ENCODE results near the gene GARIN1A. TPM values are rescaled to one million over a fixed set of nuclear protein-coding genes. Genes with fewer than 3 reads are reported as not detected.
"Not testable (repeated sequence)": the region's sequence is repeated elsewhere in the genome, so short reads cannot be mapped to it uniquely, and the experiment has no call there.

Gene GARIN1A
- total RNA-seq, 2 donors from 2014 or later = 1.8 TPM

- no peaks in the 10 kb centered on the region for H3K9me3 Mint-ChIP-seq
- H3K36me3 Mint-ChIP-seq (ENCODE audit: low read depth) = no peaks in the 10 kb centered on the region
- no peak for ATAC-seq (replicated peaks)
- H3K27me3 Mint-ChIP-seq = no peaks in the 10 kb centered on the region
- H3K27ac Mint-ChIP-seq = no peak overlapping the region
- no peaks in the 10 kb centered on the region for H3K4me1 Mint-ChIP-seq
- H3K4me3 Mint-ChIP-seq = no peak overlapping the region
These were observed 7.0 kb upstream of the GARIN1A start for GRCh38 chr7:128665057-128665456.

- no peak overlapping the region for H3K4me3 Mint-ChIP-seq
- no peak for ATAC-seq (replicated peaks)
- no peaks in the 10 kb centered on the region for H3K4me1 Mint-ChIP-seq
- no peak overlapping the region for H3K27ac Mint-ChIP-seq
- H3K36me3 Mint-ChIP-seq (ENCODE audit: low read depth) = no peaks in the 10 kb centered on the region
- no peaks in the 10 kb centered on the region for H3K9me3 Mint-ChIP-seq
- no peaks in the 10 kb centered on the region for H3K27me3 Mint-ChIP-seq
These were observed 5.9 kb upstream of the GARIN1A start for GRCh38 chr7:128666200-128666599.

- H3K9me3 Mint-ChIP-seq = no peaks in the 10 kb centered on the region
- no peak overlapping the region for H3K27ac Mint-ChIP-seq
- no peaks in the 10 kb centered on the region for H3K4me1 Mint-ChIP-seq
- H3K4me3 Mint-ChIP-seq = no peak overlapping the region
- no peaks in the 10 kb centered on the region for H3K36me3 Mint-ChIP-seq (ENCODE audit: low read depth)
- peak; percentile 40 for ATAC-seq (replicated peaks)
- H3K27me3 Mint-ChIP-seq = peaks cover 20% of the 10 kb centered on the region
These were observed 930 bp downstream of the GARIN1A start for GRCh38 chr7:128672927-128673517.

- H3K36me3 Mint-ChIP-seq (ENCODE audit: low read depth) = no peaks in the 10 kb centered on the region
- no peak overlapping the region for H3K27ac Mint-ChIP-seq
- H3K9me3 Mint-ChIP-seq = no peaks in the 10 kb centered on the region
- peaks cover 20% of the 10 kb centered on the region for H3K27me3 Mint-ChIP-seq
- no peak for ATAC-seq (replicated peaks)
- no peaks in the 10 kb centered on the region for H3K4me1 Mint-ChIP-seq
- no peak overlapping the region for H3K4me3 Mint-ChIP-seq
These were observed 1.5 kb downstream of the GARIN1A start for GRCh38 chr7:128673571-128673970.

- Mint-ChIP-seq H3K4me3 (no peak overlapping the region), H3K27ac (no peak overlapping the region), H3K9me3 (no peaks in the 10 kb centered on the region), H3K4me1 (no peaks in the 10 kb centered on the region), H3K27me3 (peaks cover 20% of the 10 kb centered on the region), H3K36me3 (ENCODE audit: low read depth) (no peaks in the 10 kb centered on the region)
- no peak for ATAC-seq (replicated peaks)
These were observed 4.6 kb downstream of the GARIN1A start for GRCh38 chr7:128676665-128677064.

- H3K9me3 Mint-ChIP-seq = no peaks in the 10 kb centered on the region
- no peaks in the 10 kb centered on the region for H3K36me3 Mint-ChIP-seq (ENCODE audit: low read depth)
- peaks cover 5% of the 10 kb centered on the region for H3K4me1 Mint-ChIP-seq
- H3K4me3 Mint-ChIP-seq = no peak overlapping the region
- no peak overlapping the region for H3K27ac Mint-ChIP-seq
- H3K27me3 Mint-ChIP-seq = peaks cover 9% of the 10 kb centered on the region
- no peak for ATAC-seq (replicated peaks)
These were observed 7.8 kb downstream of the GARIN1A start for GRCh38 chr7:128679920-128680319.

GRCh38 chr7:128681794-128682537 lies 9.9 kb downstream of the GARIN1A start:
- H3K27ac Mint-ChIP-seq = no peak overlapping the region
- no peak for ATAC-seq (replicated peaks)
- H3K4me3 Mint-ChIP-seq = no peak overlapping the region
- H3K4me1 Mint-ChIP-seq = peaks cover 5% of the 10 kb centered on the region
- H3K27me3 Mint-ChIP-seq = no peaks in the 10 kb centered on the region
- no peaks in the 10 kb centered on the region for H3K36me3 Mint-ChIP-seq (ENCODE audit: low read depth)
- H3K9me3 Mint-ChIP-seq = no peaks in the 10 kb centered on the region

GRCh38 chr7:128683270-128683669 lies 11.2 kb downstream of the GARIN1A start:
- H3K4me3 Mint-ChIP-seq; H3K27me3 Mint-ChIP-seq; H3K27ac Mint-ChIP-seq; ATAC-seq (replicated peaks); H3K36me3 Mint-ChIP-seq (ENCODE audit: low read depth); H3K9me3 Mint-ChIP-seq; H3K4me1 Mint-ChIP-seq: not testable (repeated sequence)

- not testable (repeated sequence) for H3K27ac Mint-ChIP-seq; H3K27me3 Mint-ChIP-seq; H3K9me3 Mint-ChIP-seq; H3K36me3 Mint-ChIP-seq (ENCODE audit: low read depth); H3K4me3 Mint-ChIP-seq; ATAC-seq (replicated peaks); H3K4me1 Mint-ChIP-seq
These were observed 11.6 kb downstream of the GARIN1A start for GRCh38 chr7:128683738-128684137.

- H3K4me3 Mint-ChIP-seq = no peak overlapping the region
- no peaks in the 10 kb centered on the region for H3K9me3 Mint-ChIP-seq
- no peaks in the 10 kb centered on the region for H3K27me3 Mint-ChIP-seq
- no peaks in the 10 kb centered on the region for H3K36me3 Mint-ChIP-seq (ENCODE audit: low read depth)
- H3K4me1 Mint-ChIP-seq = peaks cover 2% of the 10 kb centered on the region
- ATAC-seq (replicated peaks) = no peak
- H3K27ac Mint-ChIP-seq = no peak overlapping the region
These were observed 15.0 kb downstream of the GARIN1A start for GRCh38 chr7:128687131-128687530.

- H3K4me3 Mint-ChIP-seq = no peak overlapping the region
- no peaks in the 10 kb centered on the region for H3K36me3 Mint-ChIP-seq (ENCODE audit: low read depth)
- peaks cover 4% of the 10 kb centered on the region for H3K27me3 Mint-ChIP-seq
- no peak overlapping the region for H3K27ac Mint-ChIP-seq
- no peaks in the 10 kb centered on the region for H3K9me3 Mint-ChIP-seq
- ATAC-seq (replicated peaks) = no peak
- no peaks in the 10 kb centered on the region for H3K4me1 Mint-ChIP-seq
These were observed 16.4 kb downstream of the GARIN1A start for GRCh38 chr7:128688492-128688891.

GRCh38 chr7:128689161-128689935 lies 17.3 kb downstream of the GARIN1A start:
- not testable (repeated sequence) for H3K27me3 Mint-ChIP-seq; H3K4me1 Mint-ChIP-seq; ATAC-seq (replicated peaks); H3K4me3 Mint-ChIP-seq; H3K36me3 Mint-ChIP-seq (ENCODE audit: low read depth); H3K9me3 Mint-ChIP-seq; H3K27ac Mint-ChIP-seq

- H3K4me1 Mint-ChIP-seq = no peaks in the 10 kb centered on the region
These were observed 19.1 kb downstream of the GARIN1A start for GRCh38 chr7:128691227-128691626.

GRCh38 chr7:128692623-128693270 lies 20.7 kb downstream of the GARIN1A start:
- Mint-ChIP-seq H3K4me3 (no peak overlapping the region), H3K27me3 (peaks cover 29% of the 10 kb centered on the region), H3K27ac (no peak overlapping the region), H3K36me3 (ENCODE audit: low read depth) (no peaks in the 10 kb centered on the region), H3K4me1 (no peaks in the 10 kb centered on the region), H3K9me3 (no peaks in the 10 kb centered on the region)
- ATAC-seq (replicated peaks) = no peak

More at GRCh38 chr7:128691227-128691626, 19.1 kb downstream of the GARIN1A start:
- Mint-ChIP-seq H3K4me3 (no peak overlapping the region), H3K27me3 (peaks cover 15% of the 10 kb centered on the region), H3K9me3 (no peaks in the 10 kb centered on the region), H3K36me3 (ENCODE audit: low read depth) (no peaks in the 10 kb centered on the region), H3K27ac (no peak overlapping the region)
- ATAC-seq (replicated peaks) = no peak

Measured in activated T-helper 17 cell treated with anti-CD3 and anti-CD28 coated beads, Interleukin-2, amount 50 U/mL, for 72 hours (primary cell).